Renal cortical epithelial cell (primary cell): ENCODE results near the gene MLX. TPM values are rescaled to one million over a fixed set of nuclear protein-coding genes. Genes with fewer than 3 reads are reported as not detected.
"Not testable (repeated sequence)": the region's sequence is repeated elsewhere in the genome, so short reads cannot be mapped to it uniquely, and the experiment has no call there.

Experiments
- DNase-seq: peaks from one replicate; pipeline ENCODE4 v3.0.0-alpha.2; 2011; ENCODE audit warnings: low read depth
- total RNA-seq: library from RNA; depleted of rRNA; stranded (reverse); fragments of >200 nt; gene quantifications from 2 replicates; pipeline ENCODE4 v1.2.3, GENCODE V29; 2014

The MLX gene
- total RNA-seq, 1 donor from 2014 or later: 21.9 TPM

GRCh38 chr17:42536372-42537155 lies 30.3 kb upstream of the MLX start:
- DNase-seq: no peak

DNA sequence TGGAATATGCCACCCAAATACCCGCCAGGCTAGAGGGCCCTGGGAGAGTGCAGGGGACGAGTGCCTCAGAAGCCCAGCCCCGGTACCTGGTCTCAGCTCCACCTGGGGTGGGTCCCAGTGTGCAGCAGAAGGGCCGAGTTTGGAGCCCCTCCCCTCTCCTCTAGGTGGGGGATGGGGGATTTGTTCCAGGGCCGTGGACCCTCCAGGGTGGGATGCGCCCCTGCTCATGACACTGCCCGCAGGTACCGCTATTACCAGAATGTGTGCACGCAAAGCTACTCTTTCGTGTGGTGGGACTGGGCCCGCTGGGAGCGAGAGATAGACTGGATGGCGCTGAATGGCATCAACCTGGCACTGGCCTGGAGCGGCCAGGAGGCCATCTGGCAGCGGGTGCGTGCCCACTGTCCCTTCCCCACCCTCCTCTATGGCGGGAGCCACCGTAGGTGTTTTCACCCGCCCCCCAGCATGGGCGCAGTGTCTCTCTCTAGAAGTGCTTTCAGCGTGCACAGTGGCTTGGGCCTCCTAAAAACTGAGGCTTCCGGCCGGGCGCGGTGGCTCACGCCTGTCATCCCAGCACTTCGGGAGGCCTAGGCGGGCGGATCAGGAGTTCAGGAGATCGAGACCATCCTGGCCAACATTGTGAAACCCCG lies 29.6 kb upstream of the MLX start:
- no peak for DNase-seq

DNA sequence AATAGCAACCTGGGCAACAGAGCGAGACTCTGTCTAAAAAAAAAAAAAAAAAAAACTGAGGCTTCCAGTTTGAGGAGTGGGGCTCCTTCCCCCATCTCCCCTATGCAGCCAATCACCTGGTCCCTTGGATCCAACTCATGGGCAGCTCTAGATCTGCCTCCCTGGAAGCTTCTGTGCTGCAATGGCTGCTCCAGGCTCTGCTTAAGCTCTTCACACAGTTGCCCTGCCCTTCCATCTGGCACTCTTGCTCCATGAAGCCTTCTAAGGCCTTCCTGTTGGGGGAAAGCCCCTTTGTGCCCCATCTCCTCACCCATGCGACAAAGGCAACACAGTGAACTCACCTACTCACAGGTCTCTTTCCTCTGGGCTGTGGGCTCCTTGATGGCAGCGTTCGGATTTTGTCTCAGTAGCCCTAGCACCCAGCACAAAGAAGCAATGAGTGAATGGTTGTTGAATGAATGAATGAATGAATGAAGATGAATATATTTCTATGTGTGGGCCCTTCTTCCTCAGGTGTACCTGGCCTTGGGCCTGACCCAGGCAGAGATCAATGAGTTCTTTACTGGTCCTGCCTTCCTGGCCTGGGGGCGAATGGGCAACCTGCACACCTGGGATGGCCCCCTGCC lies 29.0 kb upstream of the MLX start:
- DNase-seq: no peak

GRCh38 chr17:42538482-42538881 lies 28.4 kb upstream of the MLX start:
- no peak for DNase-seq

DNA sequence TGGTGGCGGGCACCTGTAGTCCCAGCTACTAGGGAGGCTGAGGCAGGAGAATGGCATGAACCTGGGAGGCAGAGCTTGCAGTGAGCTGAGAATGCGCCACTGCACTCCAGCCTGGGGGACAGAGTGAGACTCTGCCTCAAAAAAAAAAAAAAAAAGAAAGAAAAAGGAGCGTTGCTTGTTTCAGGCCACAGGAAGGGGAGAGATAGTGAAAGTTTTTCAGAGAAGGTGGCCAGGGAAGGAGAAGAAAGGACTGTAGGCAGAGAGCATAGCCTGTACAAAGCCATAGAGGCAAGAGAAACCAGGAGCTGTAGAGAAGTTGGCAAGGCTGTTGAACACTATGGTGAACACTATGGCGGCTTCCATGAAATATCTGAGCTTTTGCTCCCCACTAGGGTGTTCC lies 26.3 kb upstream of the MLX start:
- not testable (repeated sequence) for DNase-seq

GRCh38 chr17:42541041-42541833 lies 25.7 kb upstream of the MLX start:
- peak; percentile 55 for DNase-seq

- DNase-seq: no peak
Observed at GRCh38 chr17:42543190-42544079, 23.5 kb upstream of the MLX start.

GRCh38 chr17:42544874-42545283 lies 22.0 kb upstream of the MLX start:
- DNase-seq: no peak

GRCh38 chr17:42545755-42546505 lies 21.0 kb upstream of the MLX start:
- DNase-seq: not testable (repeated sequence)

GRCh38 chr17:42547001-42547461 lies 19.9 kb upstream of the MLX start:
- no peak for DNase-seq

DNA sequence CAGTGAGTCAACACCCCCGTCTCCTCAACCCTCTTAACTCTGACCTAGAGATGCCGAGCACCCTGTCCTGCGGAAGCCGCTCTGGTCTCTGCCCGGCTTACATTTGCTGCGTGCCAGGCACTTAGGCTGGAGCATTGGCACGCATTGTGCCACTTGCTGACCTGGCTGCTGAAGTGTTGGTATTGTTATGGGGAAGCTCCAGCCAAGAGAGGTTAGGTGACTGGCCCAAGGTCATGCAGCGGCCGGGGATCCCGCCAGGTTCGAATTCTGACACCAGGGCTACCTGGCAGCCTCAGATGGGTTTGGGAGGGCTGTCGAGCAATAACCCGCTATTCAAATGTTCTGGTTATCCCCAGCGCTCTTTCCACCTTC lies 19.2 kb upstream of the MLX start:
- no peak for DNase-seq

GRCh38 chr17:42548070-42548837 lies 18.6 kb upstream of the MLX start:
- peak; percentile 56 for DNase-seq

DNA sequence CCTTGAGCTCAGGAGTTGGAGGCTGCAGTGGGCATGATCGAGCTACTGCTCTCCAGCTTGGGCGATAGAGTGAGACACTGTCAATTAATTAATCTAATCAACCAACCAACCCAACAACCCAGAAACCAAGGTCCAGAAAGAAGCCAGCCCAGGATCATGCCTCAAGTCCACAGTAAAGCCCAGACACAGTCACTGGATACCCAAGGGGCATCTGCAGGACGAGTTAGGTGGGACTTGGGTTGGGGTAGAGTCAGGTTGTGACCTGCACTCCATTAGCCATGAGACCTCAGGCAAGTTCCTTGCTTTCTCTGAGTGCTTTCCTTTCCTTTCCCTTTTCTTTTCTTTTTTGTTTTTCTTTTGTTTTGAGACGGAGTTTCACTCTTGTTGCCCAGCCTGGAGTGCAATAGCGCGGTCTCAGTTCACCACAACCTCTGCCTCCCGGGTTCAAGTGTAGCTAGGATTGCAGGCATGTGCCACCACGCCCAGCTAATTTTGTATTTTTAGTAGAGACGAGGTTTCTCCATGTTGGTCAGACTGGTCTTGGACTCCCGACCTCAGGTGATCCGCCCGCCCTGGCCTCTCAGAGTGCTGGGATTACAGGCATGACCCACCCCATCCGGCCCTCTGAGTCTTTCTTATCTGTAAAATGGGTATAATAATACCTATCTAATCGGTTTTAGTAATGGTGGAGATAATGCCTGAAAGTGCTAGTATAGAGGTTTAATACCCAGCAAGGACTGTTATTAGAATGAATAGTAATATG lies 17.7 kb upstream of the MLX start:
- no peak for DNase-seq

DNA sequence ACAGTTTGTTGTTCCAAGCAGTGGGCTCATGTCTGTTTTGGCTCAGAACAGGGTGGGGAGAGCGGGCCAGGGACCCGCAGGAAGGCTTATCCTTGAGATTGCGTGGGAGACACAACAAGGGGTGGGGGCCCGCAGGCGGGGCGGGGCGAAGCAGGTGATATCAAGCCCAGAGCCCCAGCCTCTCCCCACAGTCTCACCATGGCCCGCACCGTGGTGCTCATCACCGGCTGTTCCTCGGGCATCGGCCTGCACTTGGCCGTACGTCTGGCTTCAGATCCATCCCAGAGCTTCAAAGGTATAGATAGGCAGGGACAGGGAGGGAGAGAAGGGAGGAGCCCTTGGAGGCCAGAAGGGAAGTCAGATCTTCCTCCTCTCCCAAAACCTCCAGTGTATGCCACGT lies 14.2 kb upstream of the MLX start, which contains the start of gene HSD17B1:
HSD17B1 (plus strand) TSS at position 188 of the 400 bp plus-strand sequence; CDS start at position 199, 11 bp downstream.
- DNase-seq: not testable (repeated sequence)

GRCh38 chr17:42553161-42553818 lies 13.6 kb upstream of the MLX start:
- no peak for DNase-seq

- no peak for DNase-seq
Observed at GRCh38 chr17:42553866-42554249, 13.0 kb upstream of the MLX start.

DNA sequence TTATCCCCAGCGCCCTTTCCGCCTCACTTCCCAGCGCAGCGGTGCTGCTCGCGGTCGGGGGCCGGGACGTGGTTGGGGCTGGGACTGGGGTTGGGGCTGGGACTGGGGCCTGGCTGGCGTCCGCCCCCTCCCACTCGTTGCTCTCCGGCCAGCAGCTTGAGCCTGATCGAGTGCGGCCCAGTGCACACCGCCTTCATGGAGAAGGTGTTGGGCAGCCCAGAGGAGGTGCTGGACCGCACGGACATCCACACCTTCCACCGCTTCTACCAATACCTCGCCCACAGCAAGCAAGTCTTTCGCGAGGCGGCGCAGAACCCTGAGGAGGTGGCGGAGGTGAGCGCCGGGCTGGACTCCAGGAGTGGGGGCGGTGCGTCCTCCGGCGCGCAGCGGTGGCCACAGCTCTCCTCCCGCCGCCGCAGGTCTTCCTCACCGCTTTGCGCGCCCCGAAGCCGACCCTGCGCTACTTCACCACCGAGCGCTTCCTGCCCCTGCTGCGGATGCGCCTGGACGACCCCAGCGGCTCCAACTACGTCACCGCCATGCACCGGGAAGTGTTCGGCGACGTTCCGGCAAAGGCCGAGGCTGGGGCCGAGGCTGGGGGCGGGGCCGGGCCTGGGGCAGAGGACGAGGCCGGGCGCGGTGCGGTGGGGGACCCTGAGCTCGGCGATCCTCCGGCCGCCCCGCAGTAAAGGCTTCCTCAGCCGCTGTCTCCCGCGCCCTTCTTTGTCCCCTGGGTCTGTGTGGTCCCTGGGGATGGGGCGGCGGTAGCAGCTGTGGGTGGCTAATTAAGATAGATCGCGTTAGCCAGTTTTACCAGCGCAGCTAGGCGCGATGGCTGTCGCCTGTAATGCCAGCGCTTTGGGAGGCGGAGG lies 12.4 kb upstream of the MLX start:
- DNase-seq: peak; percentile 49
